ENCODE data around the gene PROX2.

PROX2 gene

GRCh38 chr14:74871819-74872218 lies 4.1 kb downstream of the PROX2 start:
- DNase-seq, result no peak

GRCh38 chr14:74868739-74869138 lies 7.2 kb downstream of the PROX2 start:
- DNase-seq, result no peak

- peak; percentile 54 for DNase-seq
Measured at GRCh38 chr14:74867673-74868072, 8.3 kb downstream of the PROX2 start.

- DNase-seq, result no peak
Measured at GRCh38 chr14:74866708-74867389, 9.1 kb downstream of the PROX2 start.

- no peak for DNase-seq
Measured at GRCh38 chr14:74865156-74865555, 10.8 kb downstream of the PROX2 start.

- DNase-seq, result no peak
Measured at GRCh38 chr14:74864198-74864597, 11.7 kb downstream of the PROX2 start.

GRCh38 chr14:74863274-74863673 lies 12.7 kb downstream of the PROX2 start:
- no peak for DNase-seq

- DNase-seq, result no peak
Measured at GRCh38 chr14:74861734-74862090, 14.2 kb downstream of the PROX2 start.

- peak; percentile 96 for DNase-seq
Measured at GRCh38 chr14:74860899-74861733, 14.8 kb downstream of the PROX2 start.

GRCh38 chr14:74859757-74860552 lies 16.0 kb downstream of the PROX2 start:
- DNase-seq, result no peak

GRCh38 chr14:74858022-74858421 lies 17.9 kb downstream of the PROX2 start:
- no peak for DNase-seq

GRCh38 chr14:74856366-74856765 lies 19.6 kb downstream of the PROX2 start:
- no peak for DNase-seq

- DNase-seq, result no peak
Measured at GRCh38 chr14:74855945-74856344, 20.0 kb downstream of the PROX2 start.

GRCh38 chr14:74855021-74855420 lies 20.9 kb downstream of the PROX2 start:
- DNase-seq, result no peak

GRCh38 chr14:74853581-74853980 lies 22.4 kb downstream of the PROX2 start:
- DNase-seq, result no peak

- no peak for DNase-seq
Measured at GRCh38 chr14:74852922-74853530, 22.9 kb downstream of the PROX2 start.

GRCh38 chr14:74848768-74849167 lies 27.2 kb downstream of the PROX2 start:
- no peak for DNase-seq

GRCh38 chr14:74846968-74847665 lies 28.8 kb downstream of the PROX2 start:
- no peak for DNase-seq

GRCh38 chr14:74846168-74846567 lies 29.8 kb downstream of the PROX2 start:
- no peak for DNase-seq

- no peak for DNase-seq
Measured at GRCh38 chr14:74843653-74844052, 32.3 kb downstream of the PROX2 start.

- no peak for DNase-seq
Measured at GRCh38 chr14:74841230-74842207, 34.4 kb downstream of the PROX2 start.
